H1 (cell line): ENCODE data around the gene TLR9. TPM values are rescaled to one million over a fixed set of nuclear protein-coding genes. Genes with fewer than 3 reads are reported as not detected.

Source experiments
- CTCF ChIA-PET: fragments of 300-600 bp; sonication (Branson Sonifier 250); formaldehyde crosslinking; loops from one replicate; lab custom pipeline; 2021; ENCODE audit not compliant: partially characterized antibody; lab: Charles Lee
- POLR2A ChIA-PET: fragments of 300-600 bp; sonication (Branson Sonifier 250); formaldehyde crosslinking; loops from one replicate; lab custom pipeline; 2021; ENCODE audit warnings: inconsistent platforms; ENCODE audit not compliant: partially characterized antibody; lab: Charles Lee
- DNase-seq, 2 experiments: peaks; one replicate each; pipeline versions ENCODE4 v3.0.0 to v3.0.0-alpha.2; 2010 to 2022; ENCODE audit warnings: low spot score in 2 of 2, low read depth in 1 of 2, mixed read lengths in 1 of 2
- FAIRE-seq: peaks from 2 replicates; lab custom pipeline; 2011; peaks lifted over from hg19 to GRCh38; lab: Jason Lieb, UNC
- H2AFZ ChIP-seq: 2 replicates; pipeline ENCODE4 v1.8.1; 2012; ENCODE audit warnings: low read length, inconsistent platforms
- H2AK5ac ChIP-seq: 2 replicates; pipeline ENCODE4 v1.6.1; 2013; ENCODE audit warnings: low read depth, low read length
- H2BK120ac ChIP-seq: replicated peaks from 2 replicates; pipeline ENCODE3; 2013; ENCODE audit warnings: low read depth, low read length, inconsistent platforms
- H2BK12ac ChIP-seq: 2 replicates; pipeline ENCODE4 v1.6.1; 2013; ENCODE audit warnings: low read depth, low read length
- H2BK15ac ChIP-seq: 2 replicates; pipeline ENCODE4 v1.6.1; 2013; ENCODE audit warnings: low read length
- H2BK20ac ChIP-seq: 2 replicates; pipeline ENCODE4 v1.6.1; 2013; ENCODE audit warnings: low read length
- H2BK5ac ChIP-seq: 2 replicates; pipeline ENCODE4 v1.6.1; 2013; ENCODE audit warnings: low read depth, low read length
- H3K14ac ChIP-seq: 2 replicates; pipeline ENCODE4 v1.6.1; 2013; ENCODE audit warnings: inconsistent platforms; ENCODE audit not compliant: insufficient read length
- H3K18ac ChIP-seq: 2 replicates; pipeline ENCODE4 v1.6.1; 2013; ENCODE audit warnings: low read length; ENCODE audit errors: extremely low read depth
- H3K23ac ChIP-seq: 2 replicates; pipeline ENCODE4 v1.6.1; 2013; ENCODE audit warnings: inconsistent platforms; ENCODE audit not compliant: insufficient read length
- H3K23me2 ChIP-seq: 2 replicates; pipeline ENCODE4 v1.6.1; 2013; ENCODE audit warnings: low read depth, low read length
- H3K27ac ChIP-seq: 2 replicates; pipeline ENCODE4 v1.6.1; 2011; ENCODE audit warnings: low read depth, low read length, inconsistent platforms
- H3K27me3 ChIP-seq, 4 experiments: replicated peaks in 1 of 4; 1 replicate in 1 of 4; 2 replicates in 3 of 4; pipeline versions ENCODE4 v1.6.1 to v1.8.1; 2011 to 2013; ENCODE audit warnings: low read length in 3 of 4, mild to moderate bottlenecking in 3 of 4, inconsistent platforms in 2 of 4, mixed read lengths in 2 of 4, moderate library complexity in 1 of 4; ENCODE audit not compliant: control insufficient read depth in 3 of 4, insufficient read depth in 3 of 4; ENCODE audit errors: extremely low read depth in 1 of 4
- H3K36me3 ChIP-seq, 4 experiments: 2 replicates each; pipeline versions ENCODE4 v1.6.1 to v1.8.1; 2011 to 2013; ENCODE audit warnings: mild to moderate bottlenecking in 4 of 4, low read length in 3 of 4, moderate library complexity in 2 of 4, control low read depth in 1 of 4, inconsistent platforms in 1 of 4; ENCODE audit not compliant: insufficient read depth in 4 of 4, control insufficient read depth in 2 of 4
- H3K4ac ChIP-seq: replicated peaks from 2 replicates; pipeline ENCODE3; 2013; ENCODE audit warnings: low read length, low read depth, mixed read lengths, inconsistent platforms; ENCODE audit not compliant: insufficient read length
- H3K4me1 ChIP-seq, 4 experiments: replicated peaks in 1 of 4; 1 replicate in 1 of 4; 2 replicates in 3 of 4; pipeline versions ENCODE4 v1.6.1 to v1.8.1; 2011 to 2013; ENCODE audit warnings: low read length in 3 of 4, inconsistent platforms in 2 of 4, mixed read lengths in 1 of 4; ENCODE audit not compliant: insufficient read depth in 4 of 4, control insufficient read depth in 3 of 4
- H3K4me2 ChIP-seq, 2 experiments: 2 replicates each; pipeline versions ENCODE4 v1.6.1 to v1.8.1; 2011 to 2013; ENCODE audit warnings: low read depth in 2 of 2, low read length in 2 of 2, control low read depth in 1 of 2, inconsistent platforms in 1 of 2, mild to moderate bottlenecking in 1 of 2; ENCODE audit not compliant: insufficient read depth in 1 of 2
- H3K4me3 ChIP-seq, 4 experiments: fragments of 200-600, 300-600 bp in 1 of 4; sonication (generic), shearing (Covaris generic), sonication (Bioruptor Twin) in 1 of 4; 2 replicates each; pipeline versions ENCODE4 v1.5.1 to v1.8.1; 2011 to 2016; ENCODE audit warnings: low read length in 4 of 4, low read depth in 3 of 4, control low read depth in 2 of 4, inconsistent platforms in 2 of 4, mild to moderate bottlenecking in 2 of 4, mixed read lengths in 1 of 4, moderate library complexity in 1 of 4; ENCODE audit not compliant: insufficient read depth in 2 of 4; ENCODE audit errors: extremely low read depth in 1 of 4
- H3K56ac ChIP-seq: replicated peaks from 2 replicates; pipeline ENCODE3; 2013; ENCODE audit warnings: low read depth, mild to moderate bottlenecking, mixed read lengths, low read length, inconsistent platforms; ENCODE audit not compliant: insufficient read length
- H3K79me1 ChIP-seq: 2 replicates; pipeline ENCODE4 v1.6.1; 2013; ENCODE audit warnings: low read depth, low read length, control low read depth
- H3K79me2 ChIP-seq, 2 experiments: 2 replicates each; pipeline versions ENCODE4 v1.6.1 to v1.8.1; 2012 to 2013; ENCODE audit warnings: low read length in 2 of 2, mild to moderate bottlenecking in 2 of 2, inconsistent platforms in 1 of 2; ENCODE audit not compliant: insufficient read depth in 2 of 2, control insufficient read depth in 1 of 2
- H3K9ac ChIP-seq, 4 experiments: replicated peaks in 1 of 4; 1 replicate in 1 of 4; 2 replicates in 3 of 4; pipeline versions ENCODE4 v1.6.1 to v1.8.1; 2011 to 2013; ENCODE audit warnings: low read depth in 3 of 4, low read length in 3 of 4, control low read depth in 2 of 4, mild to moderate bottlenecking in 2 of 4, moderate library complexity in 2 of 4, inconsistent platforms in 1 of 4; ENCODE audit errors: extremely low read depth in 1 of 4
- H3K9me3 ChIP-seq, 2 experiments: 2 replicates each; pipeline versions ENCODE4 v1.6.1 to v1.8.1; 2012 to 2013; ENCODE audit warnings: mild to moderate bottlenecking in 2 of 2, moderate library complexity in 2 of 2, control low read depth in 1 of 2, inconsistent platforms in 1 of 2, low read depth in 1 of 2, low read length in 1 of 2, mixed read lengths in 1 of 2; ENCODE audit not compliant: insufficient read depth in 2 of 2
- H4K20me1 ChIP-seq, 2 experiments: replicated peaks in 1 of 2; 2 replicates each; pipeline versions ENCODE3 to v1.8.1; 2011 to 2013; ENCODE audit warnings: inconsistent platforms in 2 of 2, low read length in 2 of 2, mild to moderate bottlenecking in 1 of 2; ENCODE audit not compliant: insufficient read depth in 2 of 2, control insufficient read depth in 1 of 2
- H4K5ac ChIP-seq: 2 replicates; pipeline ENCODE4 v1.6.1; 2013; ENCODE audit warnings: low read length, low read depth, mixed read lengths, inconsistent platforms; ENCODE audit not compliant: insufficient read length
- H4K8ac ChIP-seq: 2 replicates; pipeline ENCODE4 v1.8.0; 2013; ENCODE audit warnings: mild to moderate bottlenecking, moderate library complexity, low read length, inconsistent platforms; ENCODE audit not compliant: insufficient read depth; ENCODE audit errors: extremely low read depth
- H4K91ac ChIP-seq: replicated peaks from 2 replicates; pipeline ENCODE3; 2013; ENCODE audit warnings: low read length, mixed read lengths, inconsistent platforms; ENCODE audit not compliant: insufficient read length
- EGR1 ChIP-seq: IDR thresholded peaks from 2 replicates; pipeline ENCODE4 v1.6.1; 2011; ENCODE audit warnings: low read depth, low read length, borderline replicate concordance
- SIN3A ChIP-seq, 2 experiments: IDR thresholded peaks in 1 of 2; conservative IDR thresholded peaks in 1 of 2; 2 replicates each; pipeline ENCODE4 v1.6.1; 2011 to 2012; ENCODE audit warnings: low read length in 2 of 2, improper control_type of control experiment in 1 of 2, low read depth in 1 of 2, mild to moderate bottlenecking in 1 of 2
- TAF1 ChIP-seq: IDR thresholded peaks from 2 replicates; pipeline ENCODE4 v1.6.1; 2011; ENCODE audit warnings: mild to moderate bottlenecking, low read depth, low read length
- YY1 ChIP-seq: IDR thresholded peaks from 2 replicates; pipeline ENCODE4 v1.6.1; 2011; ENCODE audit warnings: low read depth, mild to moderate bottlenecking, low read length
- WGBS, 2 experiments: shearing (Covaris generic) in 1 of 2; methylation state at CpG; one replicate each; pipeline versions ENCODE4 v1.1.6 to v1.1.7; 2013 to 2015; ENCODE audit warnings: low lambda C conversion rate in 2 of 2, mixed read lengths in 2 of 2, inconsistent platforms in 1 of 2, low coverage in 1 of 2, missing lambda C conversion rate in 1 of 2; ENCODE audit not compliant: insufficient replicate concordance in 2 of 2, insufficient coverage in 1 of 2, insufficient read length in 1 of 2; ENCODE audit errors: extremely low coverage in 1 of 2, missing lambda C conversion rate in 1 of 2; 5-methylcytosine and 5-hydroxymethylcytosine counted together
- polyA plus RNA-seq, 7 experiments: library from polyadenylated mRNA; depleted of rRNA in 3 of 7; stranded (reverse) in 5 of 7; unstranded in 2 of 7; fragments of >200 nt in 5 of 7; fragments of 200-250 nt in 2 of 7; gene quantifications; 1 replicate in 5 of 7; 2 replicates in 1 of 7; 4 replicates in 1 of 7; pipeline versions ENCODE4 v1.2.1 to v1.2.3, GENCODE V29; 2011 to 2013; ENCODE audit warnings: missing spikeins in 2 of 7, mixed read lengths in 2 of 7
- total RNA-seq: library from RNA; stranded (reverse); fragmentation: NEBNext Ultra II Directional; extraction: Animal tissue kit (Norgen Biotek cat#: 25700); gene quantifications from 2 replicates; pipeline ENCODE4 v1.2.1, GENCODE V29; 2021
- TF ChIP-seq, protein P1 (sequence below): IDR thresholded peaks from 2 replicates; pipeline ENCODE4 v1.6.1; 2012; ENCODE audit warnings: inconsistent platforms

The TLR9 gene
- total and polyA plus RNA-seq, 2 of the 8 experiments (the other 6 are each of a cell fraction or from before 2014, with no cell fraction given): 0.05 TPM; not detected in 1

- Histone ChIP-seq H3K27ac (no peak overlapping the region), H2BK120ac (no peak overlapping the region), H4K5ac (no peak overlapping the region), H2BK5ac (no peak overlapping the region), H2AFZ (no peak overlapping the region), H3K79me1 (no peaks in the 10 kb centered on the region; the same call in none of the 2 replicates), H3K4me3 (no peak overlapping the region), H4K8ac (no peak overlapping the region), H2BK20ac (no peak overlapping the region), H3K4ac (no peak overlapping the region), H3K4me1 (peaks cover 0 to 12% (median 7%) of the 10 kb centered on the region in 4 experiments; a peak in 6 of 7 replicates), H2AK5ac (no peak overlapping the region), H2BK12ac (no peak overlapping the region), H4K91ac (no peak overlapping the region), H2BK15ac (no peak overlapping the region), H3K18ac (no peak overlapping the region), H3K9me3 (no peaks in the 10 kb centered on the region), H3K36me3 (peaks cover 0 to 7% (median 0%) of the 10 kb centered on the region in 4 experiments; a peak in 2 of 8 replicates), H3K23me2 (peaks cover 4% of the 10 kb centered on the region; the same call in 1 of the 2 replicates), H3K9ac (no peak overlapping the region), H3K79me2 (peaks cover 0 to 8% of the 10 kb centered on the region in 2 experiments; a peak in 2 of 4 replicates), H3K56ac (no peak overlapping the region), H3K4me2 (no peak overlapping the region), H4K20me1 (peaks cover 0 to 3% of the 10 kb centered on the region in 2 experiments), H3K14ac (no peak overlapping the region), H3K27me3 (peaks cover 0 to 3% (median under 1%) of the 10 kb centered on the region in 4 experiments; a peak in 4 of 7 replicates), H3K23ac (no peak overlapping the region)
- WGBS, 2 experiments: 60 to 75% methylated on average over 1 to 3 of the region's 3 CpGs
- FAIRE-seq (no peak), DNase-seq (no peak)
- ChIA-PET POLR2A (interaction anchor here (0.6 to 1.2 kb wide), 3 partner anchors 13 to 62 kb away, joined by 3 to 4 read pairs (median 3); no protein-coding TSS in a partner anchor), CTCF (interaction anchor here (0.7 to 1.7 kb wide), 5 partner anchors 26 to 963 kb away, joined by 3 to 5 read pairs (median 4); no protein-coding TSS in a partner anchor)
- no peak for TF ChIP-seq EGR1
- TF ChIP-seq TAF1: no peak
- TF ChIP-seq YY1: no peak
- TF ChIP-seq, protein P1, sequence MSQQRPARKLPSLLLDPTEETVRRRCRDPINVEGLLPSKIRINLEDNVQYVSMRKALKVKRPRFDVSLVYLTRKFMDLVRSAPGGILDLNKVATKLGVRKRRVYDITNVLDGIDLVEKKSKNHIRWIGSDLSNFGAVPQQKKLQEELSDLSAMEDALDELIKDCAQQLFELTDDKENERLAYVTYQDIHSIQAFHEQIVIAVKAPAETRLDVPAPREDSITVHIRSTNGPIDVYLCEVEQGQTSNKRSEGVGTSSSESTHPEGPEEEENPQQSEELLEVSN: no peak
- TF ChIP-seq SIN3A (conservative IDR thresholded peaks at IDR 0.05 in 1 of 2, IDR thresholded peaks at IDR 0.05 in 1 of 2; ENCODE audit: low read depth in 1 of 2, low read length in 2 of 2): no peak
Observed at GRCh38 chr3:52195291-52195597, 30.2 kb downstream of the TLR9 start.
